Right hindlimb (tissue), 1 donor: Measurements from ENCODE around the gene ZNF644.

ENCODE experiments used
- DNase-seq: peaks from one replicate; pipeline ENCODE4 v3.0.0-alpha.2; 2018

Gene ZNF644

DNA sequence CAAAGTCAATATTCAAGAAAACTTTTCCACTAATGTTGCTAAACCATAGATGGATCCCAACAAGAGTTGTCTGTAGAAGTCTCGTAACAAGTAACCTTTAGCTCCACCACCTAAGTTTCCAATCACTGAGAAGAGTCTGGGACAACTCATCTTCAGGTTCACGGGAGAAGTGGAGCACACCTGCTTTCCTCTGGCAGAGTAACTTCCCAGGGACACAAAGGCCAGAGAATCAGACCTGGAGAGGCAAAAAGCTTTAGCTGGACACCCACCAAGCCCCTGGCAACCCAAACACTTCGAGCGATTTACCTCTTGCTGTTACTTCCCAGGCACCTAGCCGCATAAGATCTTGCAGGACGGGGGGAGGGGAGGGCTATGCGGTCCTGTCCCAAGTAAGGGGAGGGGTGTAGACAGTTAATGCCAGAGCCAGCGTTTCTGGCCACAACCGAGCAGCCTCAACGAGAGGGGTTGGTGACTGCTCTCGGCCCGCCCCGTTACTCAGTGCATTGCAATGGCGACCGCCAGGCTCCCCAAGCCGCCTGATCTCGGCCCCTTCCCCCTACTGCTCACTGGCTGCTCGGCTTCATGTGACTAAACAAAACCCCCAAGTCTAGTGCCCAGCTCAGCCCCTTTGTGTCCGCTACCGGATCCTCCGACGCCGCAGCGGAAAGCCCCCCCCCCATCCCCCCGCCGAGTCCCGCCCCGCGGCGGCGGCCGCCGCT is 709 bp downstream of the ZNF644 start:
- DNase-seq, result peak; percentile 91

GRCh38 chr1:91020486-91020885 is 1.3 kb downstream of the ZNF644 start:
- no peak for DNase-seq

- no peak for DNase-seq
Observed at GRCh38 chr1:91018006-91018405, 3.8 kb downstream of the ZNF644 start.

DNA sequence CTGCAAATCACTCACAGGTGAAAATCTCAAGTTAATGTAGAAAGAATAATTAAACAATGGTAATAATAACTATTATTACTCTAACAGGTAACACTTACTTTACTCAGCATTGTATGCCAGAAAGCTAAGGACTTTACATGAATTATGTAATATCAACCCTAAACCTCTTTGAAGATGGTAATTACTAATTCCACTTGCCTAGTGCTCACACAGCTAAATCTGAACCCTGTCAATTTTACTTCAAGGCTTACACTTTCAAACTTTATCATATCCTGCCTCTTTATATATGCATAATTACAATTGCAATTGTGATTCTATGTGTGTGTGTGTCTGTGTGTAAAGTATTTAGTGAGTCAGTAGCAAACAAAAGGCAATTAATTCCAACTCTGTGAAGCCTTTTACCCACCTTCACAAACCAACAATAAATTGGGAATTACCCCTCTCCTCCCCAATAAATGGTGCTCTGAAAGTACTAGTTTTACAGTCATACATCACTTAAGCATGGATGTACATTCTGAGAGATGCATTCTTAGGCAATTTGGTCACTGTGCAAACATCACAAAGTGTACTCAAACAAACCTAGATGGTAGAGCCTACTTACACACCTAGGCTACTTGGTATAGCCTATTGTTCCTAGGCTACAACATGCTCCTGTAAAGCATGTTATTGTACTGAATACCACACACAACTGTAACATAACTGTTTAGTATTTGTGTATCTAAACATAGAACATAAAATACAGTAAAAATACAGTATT is 5.9 kb downstream of the ZNF644 start:
- no peak for DNase-seq

- no peak for DNase-seq
Observed at GRCh38 chr1:91015358-91015780, 6.5 kb downstream of the ZNF644 start.

DNA sequence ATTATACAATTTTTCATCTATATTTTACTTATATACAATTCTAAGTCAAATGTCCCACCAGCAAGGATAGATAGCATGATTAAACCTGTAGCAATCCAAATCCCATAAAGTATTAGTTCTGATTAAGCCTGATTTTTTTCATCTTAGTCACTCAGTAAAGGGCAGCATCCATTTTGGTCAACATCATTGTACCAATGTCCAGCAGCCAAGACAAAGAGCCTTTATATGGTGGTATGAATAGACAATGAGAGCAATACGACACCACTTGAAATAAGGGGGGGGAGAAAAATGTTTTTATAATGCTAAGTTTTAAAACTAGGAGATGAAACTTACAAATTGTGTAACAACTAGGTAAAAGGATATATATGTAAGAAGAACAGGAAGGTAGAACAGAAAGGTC is 7.4 kb downstream of the ZNF644 start:
- no peak for DNase-seq

GRCh38 chr1:91013302-91013701 is 8.5 kb downstream of the ZNF644 start:
- DNase-seq, result no peak

DNA sequence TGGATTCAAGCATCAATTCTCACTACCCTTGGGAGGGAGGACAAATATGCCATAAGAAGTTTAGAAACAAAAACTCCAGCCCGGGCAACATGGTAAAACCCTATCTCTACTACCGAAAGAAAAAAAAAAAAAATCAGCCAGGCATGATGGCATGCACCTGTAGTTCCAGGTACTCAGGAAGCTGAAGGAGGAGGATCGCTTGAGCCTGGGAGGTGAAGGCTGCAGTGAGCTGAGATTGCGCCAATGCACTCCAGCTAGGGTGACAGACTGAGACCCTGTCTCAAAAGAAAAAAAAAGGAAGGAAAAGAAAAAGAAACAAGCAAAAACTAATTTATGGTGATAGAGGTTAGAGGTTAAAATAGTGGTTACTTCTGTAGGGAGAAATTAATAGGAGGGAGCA is 9.6 kb downstream of the ZNF644 start:
- DNase-seq, result no peak

DNA sequence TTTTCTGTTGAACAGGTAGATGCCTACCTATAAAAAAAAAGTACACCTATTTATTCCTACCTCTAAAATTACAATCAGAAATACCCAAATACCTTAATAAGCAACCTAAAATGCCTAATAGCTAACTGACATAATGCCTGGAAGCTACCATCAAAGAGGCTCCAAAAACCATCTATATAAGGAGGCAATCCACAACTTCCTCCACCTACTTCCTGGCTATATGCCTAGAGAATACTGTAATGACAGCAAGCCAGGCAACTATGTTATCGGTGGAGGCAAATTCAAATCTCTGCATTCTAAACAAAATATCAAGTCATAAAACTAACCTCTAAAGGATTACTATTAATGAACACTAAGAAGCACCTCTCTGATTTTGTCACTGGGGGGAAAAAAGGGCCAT is 10.1 kb downstream of the ZNF644 start:
- no peak for DNase-seq

GRCh38 chr1:91007827-91008226 is 14.0 kb downstream of the ZNF644 start:
- no peak for DNase-seq

DNA sequence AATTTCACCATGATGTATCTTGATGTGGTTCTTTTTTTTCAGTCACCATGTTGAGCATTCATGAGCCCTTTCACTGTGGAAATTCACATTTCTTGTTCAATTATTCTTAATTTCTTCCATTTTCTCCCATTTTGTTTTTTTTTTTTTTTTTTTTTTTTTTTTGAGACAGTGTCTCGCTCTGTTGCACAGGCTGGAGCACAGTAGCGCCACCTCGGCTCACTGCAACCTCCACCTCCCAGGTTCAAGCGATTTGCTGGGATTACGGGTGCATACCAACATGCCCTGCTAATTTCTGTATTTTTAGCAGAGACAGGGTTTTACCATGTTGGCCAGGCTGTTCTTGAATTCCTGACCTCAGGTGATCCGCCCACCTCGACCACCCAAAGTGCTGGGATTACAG is 14.7 kb downstream of the ZNF644 start:
- DNase-seq, result no peak

DNA sequence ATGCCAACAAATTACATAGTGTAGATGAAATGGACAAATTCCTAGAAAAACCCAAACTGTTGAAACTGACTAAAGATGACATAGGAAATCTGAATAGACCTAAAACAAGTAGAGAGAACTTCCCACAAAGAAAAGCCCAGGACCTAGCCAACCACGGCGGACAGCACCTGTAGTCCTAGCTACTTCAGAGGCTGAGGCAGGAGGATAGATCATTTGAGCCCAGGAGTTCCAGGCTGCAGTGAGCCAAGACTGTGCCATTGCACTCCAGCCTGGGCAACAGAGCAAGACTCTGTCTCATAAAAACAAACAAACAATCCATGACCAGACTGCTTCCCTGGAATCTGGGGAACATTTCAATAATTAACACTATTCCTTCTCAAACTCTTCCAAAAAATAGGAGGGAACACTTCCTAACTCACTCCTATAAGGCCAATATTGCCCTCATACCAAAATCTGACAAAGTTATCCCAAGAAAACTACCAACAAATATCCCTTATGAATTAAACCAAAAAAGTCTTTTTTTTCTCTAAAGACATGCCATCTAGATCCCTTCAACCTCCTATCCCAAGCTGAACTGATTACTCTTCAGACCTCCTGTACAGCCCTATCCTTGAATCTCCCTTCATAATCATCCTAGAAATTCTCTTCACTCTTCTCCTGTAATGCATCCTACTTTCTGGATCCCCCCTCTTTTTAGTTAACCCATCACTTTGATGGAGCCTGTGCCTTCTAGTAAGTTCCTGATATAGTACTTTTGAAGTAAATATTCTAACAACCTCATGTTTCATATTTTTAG is 15.5 kb downstream of the ZNF644 start:
- no peak for DNase-seq

DNA sequence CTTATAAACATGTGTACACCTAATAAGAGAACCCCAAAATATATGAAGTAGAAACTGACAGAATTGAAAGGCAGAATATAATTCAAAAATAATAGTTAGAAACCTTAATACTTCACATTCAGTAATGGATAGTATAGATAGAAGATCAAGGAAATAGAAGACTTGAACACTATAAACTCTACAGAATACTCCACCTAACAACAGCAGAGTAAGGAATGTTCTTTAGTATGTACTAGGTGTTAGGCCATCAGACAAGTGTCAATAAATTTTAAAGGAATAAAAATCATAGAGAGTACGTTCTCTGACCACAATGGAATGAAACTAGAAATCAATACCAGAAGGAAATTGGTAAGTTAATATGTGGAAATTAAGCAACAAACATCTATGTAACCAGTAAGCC is 16.6 kb downstream of the ZNF644 start:
- DNase-seq, result no peak

DNA sequence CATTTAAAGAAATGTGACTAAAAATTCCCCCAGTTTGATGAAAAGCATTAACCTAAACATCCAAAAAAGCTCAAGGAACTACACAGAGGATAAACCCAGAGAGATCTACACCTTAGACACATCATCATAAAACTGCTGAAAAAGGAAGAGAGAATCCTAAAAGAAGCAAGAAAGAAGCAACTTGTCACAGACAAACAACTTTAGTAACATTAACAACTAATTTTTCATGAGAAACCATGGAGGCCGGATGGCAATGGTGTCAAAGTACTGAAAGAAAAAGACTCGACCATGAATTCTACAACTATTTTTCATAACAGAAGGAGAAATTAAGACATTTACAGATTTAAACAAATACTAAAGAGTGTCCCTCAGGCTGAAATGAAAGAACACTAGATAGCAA is 17.7 kb downstream of the ZNF644 start:
- no peak for DNase-seq

DNA sequence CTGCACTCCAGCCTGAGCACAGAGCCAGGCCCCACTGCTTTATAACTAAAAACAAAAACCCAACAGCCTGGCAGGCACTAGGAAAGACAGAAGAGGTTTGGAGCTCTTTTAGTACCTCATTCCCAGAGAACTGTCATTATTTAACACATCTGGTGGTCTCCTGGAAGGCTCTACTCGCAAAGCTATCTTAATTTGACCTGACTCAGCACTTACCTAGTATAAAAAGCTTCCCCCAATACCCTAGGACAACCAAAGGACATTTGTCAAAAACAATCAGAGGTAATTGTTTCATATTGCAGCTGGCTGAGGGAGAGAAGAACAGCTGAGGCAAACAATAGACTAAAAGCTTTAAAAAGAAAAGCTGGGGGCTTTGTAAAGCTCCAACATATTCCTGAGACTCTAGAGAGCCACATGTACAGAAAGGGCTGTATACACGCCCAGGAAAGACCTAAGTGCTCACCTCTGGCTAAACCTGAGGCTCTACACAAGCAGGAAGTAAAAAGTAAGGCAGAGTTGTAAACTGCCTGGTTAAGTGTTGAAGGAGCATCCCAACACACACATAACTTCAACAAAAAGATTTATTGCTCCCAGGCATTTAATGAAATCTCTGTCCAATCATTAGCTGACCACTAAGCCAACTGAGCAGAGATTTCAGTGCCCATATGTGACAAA is 25.0 kb downstream of the ZNF644 start:
- no peak for DNase-seq

DNA sequence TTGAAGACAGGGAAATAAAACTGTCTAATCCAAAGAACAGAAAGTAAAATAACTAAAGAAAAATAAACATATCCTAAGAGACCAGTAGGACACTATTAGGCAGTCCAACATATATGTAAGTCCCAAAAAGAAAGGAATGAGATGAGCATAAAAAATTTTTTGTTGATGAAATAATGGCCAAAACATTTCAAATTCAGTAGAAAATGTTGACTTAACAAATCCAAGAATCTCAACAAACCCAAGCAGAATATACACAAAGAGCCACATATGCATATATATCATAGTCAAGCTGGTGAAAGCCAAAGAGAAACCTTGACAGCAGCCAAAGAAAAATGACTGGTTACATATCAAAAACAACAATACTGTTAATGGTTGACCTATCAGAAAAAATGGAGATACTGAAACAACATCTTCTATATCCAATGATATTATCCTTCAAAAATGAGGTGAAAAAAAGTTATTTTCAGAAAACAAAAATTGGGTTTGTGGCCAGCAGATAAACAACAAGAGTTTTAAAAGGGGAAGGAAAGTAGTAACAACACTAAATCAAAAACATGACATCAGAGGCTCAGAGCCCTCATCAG is 26.4 kb downstream of the ZNF644 start:
- DNase-seq, result no peak

DNA sequence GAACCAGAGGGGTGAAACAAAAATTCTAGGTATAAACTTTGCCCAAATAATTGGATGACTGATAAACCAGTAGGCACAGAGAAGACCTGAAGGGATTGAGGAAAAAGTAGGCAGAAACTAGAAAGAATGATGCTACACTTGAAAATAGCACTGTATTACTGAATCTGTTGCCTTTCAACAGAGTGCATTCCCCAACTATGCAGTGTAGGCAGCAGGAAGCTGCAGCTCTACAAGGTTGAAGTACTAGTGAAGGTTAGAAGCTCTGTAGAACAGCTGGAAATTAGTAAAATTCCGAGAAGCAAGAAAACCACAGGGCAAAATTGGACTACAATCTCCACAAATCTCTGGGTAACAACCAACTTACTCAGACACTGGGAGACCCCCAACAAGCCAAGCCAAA is 27.4 kb downstream of the ZNF644 start:
- no peak for DNase-seq

- DNase-seq, result no peak
Observed at GRCh38 chr1:90993245-90993644, 28.6 kb downstream of the ZNF644 start.

DNA sequence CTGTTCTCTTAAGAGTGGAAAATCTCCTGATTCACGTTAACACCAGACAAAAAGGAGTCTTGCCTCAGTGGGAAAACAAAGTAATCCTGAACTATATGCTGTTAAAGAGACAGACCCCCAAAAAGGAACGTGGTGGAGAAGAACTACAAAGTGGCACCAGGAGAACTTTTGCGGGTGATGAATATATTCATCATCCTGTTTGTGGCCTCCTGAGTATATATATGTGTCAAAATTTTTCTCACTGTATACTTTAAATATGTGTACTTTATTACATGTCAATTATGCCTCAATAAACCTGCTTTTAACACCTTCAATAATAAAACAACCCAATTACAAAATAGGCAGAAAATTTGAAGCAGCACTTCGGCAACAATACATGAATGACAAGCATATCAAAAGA is 31.1 kb downstream of the ZNF644 start:
- DNase-seq, result no peak

DNA sequence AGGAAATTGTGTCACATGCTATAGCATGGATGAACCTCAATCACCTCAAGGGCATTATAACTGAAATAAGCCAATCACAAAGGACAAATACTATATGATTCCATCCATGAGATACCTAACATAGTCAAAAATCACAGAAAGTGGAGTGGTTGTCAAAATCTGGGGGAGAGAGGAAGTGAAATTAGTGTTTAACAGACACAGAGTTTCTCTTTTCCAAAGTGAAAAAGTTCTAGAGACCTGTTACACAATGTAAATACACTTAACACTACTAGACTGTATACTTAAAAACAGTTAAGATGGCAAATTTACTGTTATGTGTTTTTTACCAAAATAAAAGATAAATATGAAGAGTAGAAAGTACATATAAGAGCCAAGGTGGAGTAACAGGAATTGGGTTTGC is 31.8 kb downstream of the ZNF644 start:
- no peak for DNase-seq

DNA sequence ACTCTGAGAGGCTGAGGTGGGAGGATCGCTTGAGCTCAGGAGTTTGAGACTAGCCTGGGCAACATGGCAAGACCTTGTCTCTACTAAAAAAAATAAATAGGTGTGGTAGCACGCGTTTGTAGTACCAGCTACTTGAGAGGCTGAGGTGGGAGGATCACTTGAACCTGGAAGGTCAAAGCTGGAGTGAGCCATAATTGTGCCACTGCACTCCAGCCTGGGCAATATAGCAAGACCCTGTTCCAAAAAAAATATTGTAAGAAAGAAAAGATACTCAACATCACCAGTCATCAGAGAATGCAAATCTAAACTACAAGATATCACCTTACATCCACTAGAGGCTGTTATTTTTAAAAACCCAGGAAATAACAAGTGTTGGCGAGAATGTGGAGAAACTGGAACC is 32.5 kb downstream of the ZNF644 start:
- DNase-seq, result no peak

DNA sequence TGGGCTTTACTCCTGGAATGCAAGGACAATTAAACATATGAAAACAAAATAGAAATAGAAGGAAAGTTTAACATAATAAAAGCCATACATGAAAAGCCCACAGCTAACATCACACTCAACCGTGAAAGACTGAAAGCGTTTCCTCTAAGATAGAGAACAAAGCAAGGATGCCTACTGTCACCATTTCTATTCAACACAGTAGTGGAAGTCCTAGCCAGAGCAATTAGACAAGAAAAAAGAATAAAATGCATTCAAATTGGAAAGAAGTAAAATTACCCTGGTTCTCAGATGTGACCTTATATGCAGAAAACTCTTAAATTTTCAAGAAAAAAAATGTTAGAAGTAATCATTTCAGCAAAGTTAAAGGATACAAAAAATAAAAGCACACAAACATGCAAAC is 34.0 kb downstream of the ZNF644 start:
- no peak for DNase-seq

DNA sequence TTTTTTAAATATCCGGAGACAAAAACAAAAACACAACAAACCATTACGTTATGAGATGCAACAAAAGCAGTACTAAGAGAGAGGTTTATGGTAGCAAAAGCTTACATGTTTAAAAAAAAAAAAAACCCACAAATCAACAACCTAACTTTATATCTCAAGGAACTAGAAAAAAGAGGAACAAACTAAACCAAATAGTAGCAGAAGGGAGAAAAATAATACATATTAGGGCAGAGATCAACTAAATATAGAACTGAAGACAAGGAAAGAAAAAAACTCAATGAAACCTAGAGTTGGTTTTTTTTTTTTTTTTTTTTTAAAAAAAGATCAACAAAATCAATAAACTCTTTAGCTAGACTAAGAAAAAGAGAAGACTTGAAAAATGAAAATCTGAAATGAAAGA is 34.9 kb downstream of the ZNF644 start:
- no peak for DNase-seq
